IPS DF 6.9 (cell line): Measurements from ENCODE around the gene CNST.
"Not testable (repeated sequence)": the region's sequence is repeated elsewhere in the genome, so short reads cannot be mapped to it uniquely, and the experiment has no call there.

Experiments used
- DNase-seq: peaks from one replicate; pipeline ENCODE4 v3.0.0-alpha.2; 2013; ENCODE audit warnings: low read depth, low spot score
- H3K27ac ChIP-seq: one replicate; pipeline ENCODE4 v1.5.1; 2013; ENCODE audit warnings: low read length, control low read depth
- H3K27me3 ChIP-seq: 2 replicates; pipeline ENCODE4 v1.6.1; 2013; ENCODE audit warnings: mild to moderate bottlenecking, low read length; ENCODE audit not compliant: control insufficient read depth, insufficient read depth
- H3K36me3 ChIP-seq: 2 replicates; pipeline ENCODE4 v1.6.1; 2013; ENCODE audit warnings: low read length; ENCODE audit not compliant: control insufficient read depth, insufficient read depth
- H3K4me1 ChIP-seq: 2 replicates; pipeline ENCODE4 v1.6.1; 2013; ENCODE audit warnings: low read length; ENCODE audit not compliant: control insufficient read depth, insufficient read depth
- H3K4me3 ChIP-seq: 2 replicates; pipeline ENCODE4 v1.5.1; 2013; ENCODE audit warnings: mild to moderate bottlenecking, low read length
- H3K9me3 ChIP-seq: 2 replicates; pipeline ENCODE4 v1.6.1; 2013; ENCODE audit warnings: low read length, inconsistent platforms; ENCODE audit not compliant: control insufficient read depth, insufficient read depth
- WGBS: extraction: QIAGEN DNeasy Blood & Tissue Kit; methylation state at CpG from one replicate; pipeline ENCODE4 v1.1.7; 2013; ENCODE audit warnings: mixed read lengths, missing lambda C conversion rate; ENCODE audit not compliant: insufficient read length, insufficient coverage; 5-methylcytosine and 5-hydroxymethylcytosine counted together

CNST gene

DNA sequence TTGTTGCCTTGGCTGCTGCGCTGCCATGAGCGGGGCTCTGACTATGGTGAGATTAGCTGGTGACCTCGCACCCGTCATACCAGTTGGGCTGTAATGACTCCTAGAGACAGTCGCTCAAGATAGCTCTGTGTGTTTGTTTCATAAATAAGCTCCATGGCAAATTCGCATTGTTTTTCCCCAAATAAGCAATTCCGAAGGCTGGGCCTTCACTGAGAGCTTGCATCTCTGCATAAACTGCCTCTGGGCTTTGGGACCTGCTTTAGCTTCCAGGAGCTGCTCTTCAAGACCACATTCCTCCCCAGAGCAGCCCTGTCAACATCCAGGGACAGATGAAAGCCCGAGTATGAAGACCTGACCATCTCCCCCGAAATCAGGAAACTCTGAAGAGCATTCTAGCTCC is 117.3 kb downstream of the CNST start:
- Histone ChIP-seq H3K27ac (no peak overlapping the region), H3K27me3 (no peaks in the 10 kb centered on the region), H3K36me3 (no peaks in the 10 kb centered on the region), H3K4me1 (no peaks in the 10 kb centered on the region), H3K9me3 (no peaks in the 10 kb centered on the region), H3K4me3 (no peak overlapping the region)
- no CpG with 5 or more reads among the region's 9 CpGs for WGBS
- no peak for DNase-seq

DNA sequence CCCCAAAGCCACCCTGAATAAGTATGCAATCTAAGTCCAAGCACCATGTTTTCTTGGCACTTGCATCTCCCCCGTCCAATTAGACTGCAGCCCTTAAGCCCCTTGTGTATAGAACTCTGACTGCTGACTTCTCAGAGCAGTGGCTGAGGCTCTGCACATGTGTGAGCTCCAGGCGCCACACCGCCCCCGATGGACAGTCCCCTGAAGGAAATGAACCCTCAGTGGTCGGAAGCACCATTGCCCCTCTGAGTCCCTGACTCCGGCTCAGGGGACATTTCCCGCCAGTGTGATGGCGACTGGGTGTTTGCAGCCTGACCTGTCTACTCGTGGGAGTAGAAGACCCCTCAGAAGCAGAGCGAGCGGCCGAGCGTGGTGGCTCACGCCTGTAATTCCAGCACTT is 120.7 kb downstream of the CNST start:
- no CpG with 5 or more reads among the region's 14 CpGs for WGBS
- Histone ChIP-seq H3K27ac (no peak overlapping the region), H3K4me3 (no peak overlapping the region), H3K36me3 (no peaks in the 10 kb centered on the region), H3K27me3 (no peaks in the 10 kb centered on the region), H3K9me3 (no peaks in the 10 kb centered on the region), H3K4me1 (no peaks in the 10 kb centered on the region)
- peak; percentile 25 for DNase-seq

DNA sequence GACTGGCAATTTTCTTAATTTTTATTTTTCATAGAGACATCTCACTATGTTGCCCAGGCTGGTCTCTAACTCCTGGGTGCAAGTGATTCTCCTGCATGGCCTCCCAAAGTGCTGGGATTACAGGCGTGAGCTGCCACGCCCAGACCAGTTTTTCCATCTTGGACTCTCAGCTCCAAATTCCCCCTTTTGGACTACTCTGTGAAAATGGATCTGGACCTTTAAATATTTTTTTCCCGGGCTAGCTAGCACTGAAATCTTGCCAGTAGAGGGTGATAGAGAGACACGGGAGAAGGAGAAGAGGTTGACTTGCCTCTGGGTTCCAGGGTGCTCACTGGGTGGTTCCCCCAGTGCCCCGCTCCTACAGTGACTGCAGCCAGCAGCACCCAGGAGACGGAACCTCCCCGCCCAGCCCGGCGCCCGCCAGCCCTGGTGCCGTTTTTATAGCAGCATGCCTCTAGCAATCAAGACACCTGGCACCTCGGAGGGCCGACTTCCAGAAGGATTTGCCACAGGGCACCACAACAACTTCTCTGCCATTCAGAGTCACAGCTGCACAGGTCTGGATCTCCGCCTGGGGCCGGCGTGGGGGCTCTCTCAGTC is 123.3 kb downstream of the CNST start:
- no peaks in the 10 kb centered on the region for H3K36me3 ChIP-seq
- no peaks in the 10 kb centered on the region for H3K9me3 ChIP-seq
- no peak overlapping the region for H3K27ac ChIP-seq
- no peaks in the 10 kb centered on the region for H3K4me1 ChIP-seq
- WGBS: no CpG with 5 or more reads among the region's 16 CpGs
- no peak overlapping the region for H3K4me3 ChIP-seq
- DNase-seq: peak; percentile 41
- H3K27me3 ChIP-seq: no peaks in the 10 kb centered on the region

DNA sequence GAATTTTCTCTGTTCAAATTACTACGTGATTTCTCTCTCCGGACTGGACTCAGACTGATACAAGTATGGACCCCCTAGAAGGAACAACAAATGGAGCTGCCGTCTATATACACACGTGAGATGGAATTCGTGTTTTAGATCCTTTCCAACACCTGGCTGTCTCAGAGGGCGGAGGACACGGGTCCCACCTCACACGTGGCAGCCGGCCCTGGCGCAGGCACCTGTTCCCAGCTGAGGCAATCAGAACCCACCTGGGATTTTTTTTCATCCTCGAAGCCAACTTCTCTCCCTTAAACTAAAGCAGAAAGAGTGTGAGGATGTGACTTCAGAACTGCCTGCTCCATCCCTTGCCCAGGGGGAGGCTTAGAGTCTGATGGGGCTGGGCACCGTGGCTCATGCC is 123.8 kb downstream of the CNST start:
- Histone ChIP-seq H3K27me3 (no peaks in the 10 kb centered on the region), H3K4me3 (no peak overlapping the region), H3K36me3 (no peaks in the 10 kb centered on the region), H3K4me1 (no peaks in the 10 kb centered on the region), H3K27ac (no peak overlapping the region), H3K9me3 (no peaks in the 10 kb centered on the region)
- WGBS: no CpG with 5 or more reads among the region's 12 CpGs
- DNase-seq: no peak

DNA sequence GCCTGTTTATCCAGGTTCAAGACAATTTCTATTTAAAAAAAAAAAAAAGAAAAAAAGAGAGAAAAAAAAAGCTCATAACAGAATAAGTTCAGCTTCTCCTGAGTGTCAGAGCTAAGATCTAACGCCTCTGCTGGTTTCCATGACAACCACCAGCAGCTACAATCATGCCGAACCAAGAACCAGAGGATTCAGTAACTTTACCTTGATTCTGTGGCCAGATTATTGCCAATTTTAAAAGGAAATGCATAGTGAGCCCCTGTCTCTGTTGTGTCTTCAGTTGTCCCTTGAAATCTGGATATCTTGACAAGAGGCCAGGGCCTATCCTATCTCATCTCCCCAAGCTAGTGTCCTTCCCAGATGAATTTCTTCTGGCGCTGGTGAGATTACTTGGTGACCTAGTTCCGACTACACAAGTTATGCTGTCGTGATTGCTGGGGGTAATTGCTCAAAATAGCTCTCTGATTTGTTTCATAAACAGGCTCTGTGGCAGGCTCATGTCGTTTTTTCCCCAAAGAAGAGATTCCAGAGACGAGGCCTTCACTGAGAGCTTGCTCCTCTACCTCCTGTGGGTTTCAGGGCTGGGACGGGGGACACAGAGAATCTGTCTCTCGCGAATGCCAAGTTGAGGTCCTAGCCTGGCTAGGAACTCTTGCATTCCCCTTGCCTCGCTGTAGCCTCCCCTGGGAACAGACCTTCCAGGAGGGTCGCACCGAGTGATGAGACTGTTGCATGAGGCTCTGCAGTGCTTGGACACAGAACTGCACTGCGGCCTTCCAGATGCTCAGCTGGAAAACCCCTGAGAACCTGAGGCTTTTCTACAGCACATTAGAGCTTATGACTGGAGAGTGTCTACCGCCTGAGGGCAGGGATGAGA is 125.6 kb downstream of the CNST start:
- H3K4me3 ChIP-seq: no peak overlapping the region
- H3K4me1 ChIP-seq: no peaks in the 10 kb centered on the region
- no peaks in the 10 kb centered on the region for H3K9me3 ChIP-seq
- WGBS: no CpG with 5 or more reads among the region's 15 CpGs
- H3K27ac ChIP-seq: no peak overlapping the region
- no peaks in the 10 kb centered on the region for H3K36me3 ChIP-seq
- no peaks in the 10 kb centered on the region for H3K27me3 ChIP-seq
- no peak for DNase-seq

DNA sequence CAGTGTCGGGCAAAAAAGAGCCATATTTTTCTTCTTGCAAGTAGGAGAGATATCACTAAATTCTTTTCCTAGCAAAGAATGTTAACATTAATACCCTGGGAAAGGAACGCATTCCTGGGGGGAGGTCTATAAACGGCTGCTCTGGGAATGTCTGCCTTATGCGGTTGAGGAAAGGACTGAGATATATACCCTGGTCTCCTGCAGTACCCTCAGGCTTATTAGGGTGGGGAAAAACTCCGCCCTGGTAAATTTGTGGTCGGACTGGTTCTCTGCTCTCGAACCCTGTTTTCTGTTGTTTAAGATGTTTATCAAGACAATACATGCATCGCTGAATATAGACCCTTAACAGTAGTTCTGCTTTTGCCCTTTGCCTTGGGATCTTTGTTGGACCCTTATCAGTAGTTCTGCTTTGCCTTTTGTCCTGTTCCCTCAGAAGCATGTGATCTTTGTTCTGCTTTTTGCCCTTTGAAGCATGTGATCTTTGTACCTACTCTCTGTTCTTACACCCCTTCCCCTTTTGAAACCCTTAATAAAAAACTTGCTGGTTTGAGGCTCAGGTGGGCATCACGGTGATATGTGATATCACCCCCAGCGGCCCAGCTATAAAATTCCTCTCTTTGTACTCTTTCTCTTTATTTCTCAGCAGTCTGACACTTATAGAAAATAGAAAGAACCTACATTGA is 128.1 kb downstream of the CNST start:
- not testable (repeated sequence) for H3K36me3 ChIP-seq, H3K27ac ChIP-seq, H3K9me3 ChIP-seq, DNase-seq, H3K4me1 ChIP-seq, H3K4me3 ChIP-seq, H3K27me3 ChIP-seq
- WGBS: no CpG with 5 or more reads among the region's 10 CpGs

DNA sequence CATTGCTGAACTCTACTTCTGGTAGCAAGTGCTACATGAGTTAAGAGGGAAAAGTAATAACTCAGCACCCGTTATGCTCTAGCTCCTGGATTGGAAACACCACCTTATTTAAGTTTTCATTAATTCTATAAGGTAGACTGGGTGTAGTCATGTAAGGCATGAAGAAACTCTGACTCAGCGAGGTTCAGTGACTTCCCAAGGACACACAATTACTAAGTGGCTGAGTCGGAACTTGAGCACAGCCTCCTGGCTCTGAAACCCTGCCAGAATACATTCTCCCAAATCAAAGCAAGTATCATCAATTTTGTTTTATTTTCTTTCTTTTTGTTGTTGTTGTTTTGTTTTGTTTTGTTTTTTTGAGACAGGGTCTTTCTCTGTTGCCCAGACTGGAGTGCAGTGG is 128.9 kb downstream of the CNST start:
- Histone ChIP-seq H3K4me1 (no peaks in the 10 kb centered on the region), H3K36me3 (no peaks in the 10 kb centered on the region), H3K4me3 (no peak overlapping the region), H3K9me3 (no peaks in the 10 kb centered on the region), H3K27me3 (no peaks in the 10 kb centered on the region), H3K27ac (no peak overlapping the region)
- DNase-seq: no peak
- WGBS: no CpG with 5 or more reads among the region's 3 CpGs

DNA sequence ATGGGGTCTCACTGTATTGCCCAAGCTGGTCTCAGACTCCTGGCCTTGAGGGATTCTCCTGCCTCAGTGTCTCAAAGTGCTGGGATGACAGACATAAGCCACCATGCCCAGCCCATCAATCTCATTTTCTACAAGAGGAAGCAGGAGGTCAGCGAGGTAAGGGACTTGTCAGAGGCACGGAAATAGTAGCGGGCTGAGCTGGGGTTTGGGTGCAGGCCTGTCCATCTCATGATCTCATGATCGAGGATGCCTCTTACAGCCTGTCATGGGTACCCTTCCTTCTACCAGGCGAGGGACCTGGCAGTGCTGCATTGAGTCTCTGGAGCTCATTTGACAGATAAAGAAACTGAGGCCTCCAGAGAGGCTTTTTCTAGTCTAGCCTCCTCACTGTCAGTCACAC is 129.4 kb downstream of the CNST start:
- DNase-seq: no peak
- Histone ChIP-seq H3K4me3 (no peak overlapping the region), H3K27me3 (no peaks in the 10 kb centered on the region), H3K27ac (no peak overlapping the region), H3K4me1 (no peaks in the 10 kb centered on the region), H3K36me3 (no peaks in the 10 kb centered on the region), H3K9me3 (no peaks in the 10 kb centered on the region)
- no CpG with 5 or more reads among the region's 5 CpGs for WGBS

DNA sequence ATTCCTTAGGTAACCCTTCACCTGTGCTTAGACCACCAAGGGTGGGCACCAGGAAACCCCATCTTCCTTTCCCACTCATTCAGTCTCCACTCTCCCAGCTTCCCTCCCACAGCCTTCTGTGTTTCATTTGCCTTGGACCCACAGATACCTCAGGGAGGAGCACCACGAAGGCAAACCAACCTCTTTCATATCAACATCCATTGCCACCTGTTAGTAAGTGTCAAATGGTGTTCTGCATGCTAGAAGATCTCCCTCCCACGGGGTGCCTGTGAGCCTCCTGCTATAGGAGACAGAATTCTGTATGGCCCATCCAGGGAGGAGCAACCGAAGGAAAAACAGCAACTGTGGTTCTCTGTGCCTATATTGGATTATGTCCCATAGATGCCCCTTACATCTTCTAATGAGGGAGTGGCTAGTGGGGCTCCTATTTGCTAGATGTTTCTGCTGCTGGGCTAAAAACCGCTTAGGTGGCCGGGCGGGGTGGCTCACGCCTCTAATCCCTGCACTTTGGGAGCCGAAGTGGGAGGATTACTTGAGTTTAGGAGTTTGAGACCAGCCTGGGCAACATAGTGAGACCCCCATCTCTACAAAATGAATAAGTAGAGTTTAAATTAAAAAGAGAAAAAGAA is 132.3 kb downstream of the CNST start:
- DNase-seq: no peak
- no peaks in the 10 kb centered on the region for H3K36me3 ChIP-seq
- no CpG with 5 or more reads among the region's 8 CpGs for WGBS
- no peak overlapping the region for H3K4me3 ChIP-seq
- H3K27me3 ChIP-seq: no peaks in the 10 kb centered on the region
- H3K27ac ChIP-seq: no peak overlapping the region
- H3K9me3 ChIP-seq: no peaks in the 10 kb centered on the region
- no peaks in the 10 kb centered on the region for H3K4me1 ChIP-seq

DNA sequence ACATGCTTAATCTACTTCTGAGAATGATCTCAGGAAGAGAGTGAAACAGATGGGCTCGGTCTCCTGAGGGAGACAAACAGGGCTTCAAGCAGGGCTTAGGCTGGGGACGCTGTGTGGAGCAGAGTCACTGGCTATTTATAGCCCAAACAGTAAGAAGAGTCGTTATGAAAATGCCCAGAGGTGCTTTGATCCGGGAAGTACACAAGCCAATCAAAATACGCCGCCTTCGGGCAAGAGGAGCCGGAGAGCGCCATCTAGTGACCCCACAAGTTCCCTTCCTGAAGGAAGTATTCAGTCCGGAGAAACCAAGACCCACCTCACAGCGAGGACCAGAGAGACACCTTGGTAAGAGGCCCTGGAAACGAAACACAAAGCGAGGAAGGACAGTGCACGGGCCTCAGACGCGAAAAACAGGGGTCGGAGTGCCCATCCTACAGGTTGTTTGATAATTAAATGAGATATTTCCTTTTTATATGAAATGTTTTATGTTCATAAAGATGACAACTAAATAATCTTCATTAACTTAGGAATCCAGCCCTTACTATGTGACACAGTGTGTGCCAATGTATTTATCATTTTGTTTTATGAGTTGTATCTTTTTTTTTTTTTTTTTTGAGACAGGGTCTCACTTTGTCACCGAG is 133.0 kb downstream of the CNST start:
- Histone ChIP-seq H3K4me3 (no peak overlapping the region), H3K27me3 (no peaks in the 10 kb centered on the region), H3K9me3 (no peaks in the 10 kb centered on the region), H3K27ac (no peak overlapping the region), H3K4me1 (no peaks in the 10 kb centered on the region), H3K36me3 (no peaks in the 10 kb centered on the region)
- no CpG with 5 or more reads among the region's 18 CpGs for WGBS
- no peak for DNase-seq
